ENCODE data around the gene BRD7.

The BRD7 gene

DNA sequence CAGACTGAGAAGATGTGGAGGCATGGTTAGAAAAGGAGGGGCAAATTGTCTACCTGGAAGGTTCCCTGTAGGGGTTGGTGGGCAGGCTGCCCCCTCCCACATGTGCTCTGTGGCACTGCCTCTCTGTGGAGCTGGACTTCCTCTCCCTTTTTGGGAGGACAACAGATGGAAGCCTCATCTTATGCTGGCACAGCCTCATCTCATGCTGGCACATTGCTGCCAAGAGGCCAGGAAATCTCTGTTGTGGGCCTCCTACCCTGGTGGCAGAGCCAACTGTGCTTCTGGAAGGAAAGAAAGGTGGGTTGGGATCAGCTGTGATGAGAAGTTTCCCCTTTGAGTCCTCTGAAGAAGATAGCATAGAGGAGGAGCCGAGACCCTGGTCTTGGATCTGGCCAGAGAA is 19.7 kb upstream of the BRD7 start:
- DNase-seq = no peak

DNA sequence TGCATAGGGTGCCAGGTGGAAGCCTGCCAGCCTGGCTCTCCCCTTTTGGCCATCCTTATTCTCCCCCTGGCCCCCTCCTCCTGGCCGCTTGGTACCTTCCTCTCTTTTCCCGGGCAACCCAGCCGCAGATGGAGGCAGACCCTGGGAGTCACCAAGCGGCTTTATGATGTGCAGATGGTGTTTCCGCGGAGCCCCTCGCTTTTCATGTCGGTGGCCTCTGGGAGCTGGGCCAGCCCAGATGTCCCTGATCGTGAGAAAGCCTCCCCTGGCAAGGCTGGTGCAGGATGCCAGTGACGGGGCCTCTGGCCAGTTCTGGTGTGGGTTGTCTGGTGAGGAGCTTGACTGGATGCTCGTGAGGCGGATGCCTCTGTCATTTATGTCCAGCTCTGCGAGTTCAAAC is 18.0 kb upstream of the BRD7 start:
- DNase-seq = no peak

DNA sequence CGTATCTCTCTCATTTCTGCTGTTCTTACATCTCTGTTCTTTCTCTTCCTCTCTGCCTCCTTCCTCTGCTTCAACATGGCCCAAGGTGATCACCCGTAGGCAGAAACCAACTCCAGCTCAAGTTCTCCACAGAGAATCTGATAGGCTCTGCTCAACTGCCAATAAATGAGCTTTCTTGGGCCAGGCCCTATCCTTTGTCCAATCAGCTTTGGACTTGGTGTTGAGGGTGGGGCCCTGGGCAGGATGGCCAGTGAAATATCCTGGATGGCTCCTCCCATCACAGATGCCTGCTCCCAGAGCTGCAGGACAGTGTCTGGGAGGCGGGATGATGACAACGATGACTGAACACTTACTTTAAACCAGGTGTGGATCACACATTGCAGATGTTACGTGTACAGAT is 17.4 kb upstream of the BRD7 start:
- no peak for DNase-seq

DNA sequence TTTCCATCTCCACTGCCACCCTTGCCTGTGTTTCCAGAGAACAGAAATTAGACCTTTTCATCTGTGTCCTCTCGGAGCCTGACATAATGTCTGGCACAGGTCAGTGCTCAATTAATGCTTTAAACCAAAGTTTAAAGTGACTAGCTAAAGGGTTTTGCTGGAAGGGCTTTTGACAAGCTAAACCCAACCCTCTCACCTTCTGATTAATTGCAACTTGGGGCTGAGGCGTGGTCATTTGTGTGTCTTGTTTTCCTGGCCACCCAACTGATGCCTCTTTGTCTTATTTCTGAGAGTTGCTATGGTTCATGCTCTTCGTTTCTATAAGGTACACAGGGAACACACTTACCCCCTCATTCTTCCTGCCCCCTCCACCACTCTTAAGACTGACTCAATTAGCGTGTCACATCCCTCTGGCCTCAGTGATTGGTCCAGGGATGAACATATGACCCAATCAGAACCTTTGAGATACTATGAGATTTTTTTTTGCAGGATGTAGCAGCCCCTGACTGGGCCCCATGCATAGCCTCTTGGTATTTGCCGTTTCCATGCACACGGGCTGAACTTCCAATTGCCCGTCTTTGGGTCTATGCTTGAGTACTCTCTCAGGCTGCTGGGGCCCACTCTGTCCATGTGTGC is 15.8 kb upstream of the BRD7 start:
- DNase-seq = no peak

DNA sequence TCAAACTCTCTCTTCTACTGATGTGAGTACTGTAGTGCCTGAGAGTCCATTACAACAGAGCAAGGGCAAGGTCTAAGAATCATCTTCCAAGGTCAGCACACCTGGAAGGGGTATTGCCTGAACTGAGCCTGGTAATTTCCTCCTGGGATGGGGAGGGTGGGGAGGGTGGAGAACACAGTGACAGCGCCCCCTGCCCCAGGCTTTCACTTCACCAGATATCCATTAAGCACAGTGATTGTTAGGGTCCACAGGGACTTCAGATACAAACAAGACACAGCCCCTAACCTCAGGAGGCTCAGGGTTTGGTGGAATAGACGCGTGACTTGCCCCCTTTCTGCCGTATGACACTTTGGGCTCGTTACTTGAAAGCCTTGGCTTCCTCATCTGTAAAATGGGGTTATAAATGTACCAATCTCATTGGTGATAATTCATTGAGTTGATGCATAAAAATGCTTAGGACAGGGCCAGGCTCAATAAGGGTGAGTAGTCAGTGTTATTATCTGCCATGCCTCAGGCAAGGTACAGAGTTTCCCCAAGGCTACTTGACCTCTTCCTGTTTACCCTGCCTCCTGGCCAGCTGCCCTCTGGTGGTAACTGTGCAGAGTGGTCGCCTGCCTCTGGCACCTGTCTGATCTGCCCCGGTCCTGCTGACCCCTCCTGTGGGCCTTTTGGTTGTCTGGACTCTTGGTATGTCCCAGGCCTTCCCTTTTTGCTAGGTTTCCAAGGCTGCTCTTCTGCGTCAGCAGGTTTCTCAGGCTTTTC is 13.1 kb upstream of the BRD7 start:
- no peak for DNase-seq

DNA sequence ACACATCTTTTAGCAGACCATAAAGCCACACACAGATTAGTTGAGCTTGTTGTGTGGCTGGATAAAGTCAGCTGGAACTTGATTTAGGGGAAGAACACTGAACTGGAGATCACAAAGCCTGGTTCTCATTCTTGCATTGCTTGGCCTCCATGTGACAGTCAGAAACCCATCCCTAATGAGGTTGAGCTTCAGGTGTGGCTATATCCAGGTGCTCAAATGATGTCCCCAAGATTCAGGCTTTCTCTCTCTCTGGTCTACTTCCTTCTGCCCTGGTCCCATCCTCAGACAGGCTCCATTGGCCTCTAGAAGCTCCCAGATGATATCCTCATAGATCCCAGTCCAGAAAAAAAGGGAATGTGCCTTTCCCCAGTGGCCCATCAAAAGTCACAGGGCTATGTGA is 9.6 kb upstream of the BRD7 start:
- DNase-seq = no peak

DNA sequence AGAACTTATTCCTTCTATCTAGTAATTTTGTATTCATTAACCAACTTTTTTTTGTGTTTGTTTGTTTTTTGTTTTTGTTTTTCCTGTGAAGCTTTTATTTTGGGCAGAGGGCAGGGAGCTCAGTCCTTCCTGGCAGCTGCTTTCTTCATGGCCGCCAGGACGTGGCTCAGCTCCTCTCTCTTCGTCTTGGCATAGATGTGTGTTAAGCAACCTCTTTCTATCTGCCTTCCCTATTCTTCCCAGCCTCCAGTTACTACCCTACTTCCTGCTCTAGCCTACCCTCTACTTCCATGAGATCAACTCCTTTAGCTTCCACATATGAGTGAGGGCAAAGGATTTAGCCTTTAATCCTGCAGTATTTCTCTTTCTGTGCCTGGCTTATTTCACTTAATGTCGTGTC is 8.2 kb upstream of the BRD7 start:
- DNase-seq = no peak

DNA sequence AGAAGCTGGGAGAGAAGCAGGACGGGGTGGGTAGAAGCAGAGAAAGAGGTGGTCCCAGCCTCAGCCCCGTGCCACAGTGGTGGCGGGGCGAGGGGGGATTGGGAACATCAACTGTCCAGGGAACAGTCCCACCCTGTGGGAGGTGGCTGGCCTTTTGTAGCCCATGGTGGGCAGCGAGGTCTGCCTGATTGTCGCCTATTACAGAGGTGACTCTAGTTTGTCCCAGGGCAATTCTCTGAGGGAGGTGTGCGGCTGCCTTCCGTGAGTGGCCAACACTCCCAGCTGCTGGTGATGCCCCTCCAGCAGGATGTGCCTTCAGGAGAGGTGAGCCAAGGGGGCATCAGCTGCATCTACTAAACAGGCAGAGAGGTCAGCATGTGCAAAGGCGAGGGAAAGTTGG is 5.0 kb upstream of the BRD7 start:
- DNase-seq = no peak

DNA sequence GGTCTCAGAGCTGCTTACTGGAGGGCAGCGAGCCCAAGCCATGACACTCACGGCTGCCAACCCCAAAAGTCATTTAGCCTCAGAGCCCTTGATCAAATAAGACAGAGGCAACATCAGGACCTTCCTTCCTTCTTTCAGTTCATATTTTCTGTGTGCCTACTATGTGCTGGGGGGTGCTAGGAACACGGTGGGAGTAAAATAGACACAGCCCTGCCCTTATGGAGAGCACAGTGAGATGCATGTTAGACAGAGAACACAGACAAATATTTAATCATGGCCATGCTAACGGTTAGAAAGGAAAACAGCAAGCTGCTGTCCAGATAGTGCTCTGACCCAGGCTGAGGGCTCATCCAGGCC is 4.5 kb upstream of the BRD7 start:
- DNase-seq = no peak

DNA sequence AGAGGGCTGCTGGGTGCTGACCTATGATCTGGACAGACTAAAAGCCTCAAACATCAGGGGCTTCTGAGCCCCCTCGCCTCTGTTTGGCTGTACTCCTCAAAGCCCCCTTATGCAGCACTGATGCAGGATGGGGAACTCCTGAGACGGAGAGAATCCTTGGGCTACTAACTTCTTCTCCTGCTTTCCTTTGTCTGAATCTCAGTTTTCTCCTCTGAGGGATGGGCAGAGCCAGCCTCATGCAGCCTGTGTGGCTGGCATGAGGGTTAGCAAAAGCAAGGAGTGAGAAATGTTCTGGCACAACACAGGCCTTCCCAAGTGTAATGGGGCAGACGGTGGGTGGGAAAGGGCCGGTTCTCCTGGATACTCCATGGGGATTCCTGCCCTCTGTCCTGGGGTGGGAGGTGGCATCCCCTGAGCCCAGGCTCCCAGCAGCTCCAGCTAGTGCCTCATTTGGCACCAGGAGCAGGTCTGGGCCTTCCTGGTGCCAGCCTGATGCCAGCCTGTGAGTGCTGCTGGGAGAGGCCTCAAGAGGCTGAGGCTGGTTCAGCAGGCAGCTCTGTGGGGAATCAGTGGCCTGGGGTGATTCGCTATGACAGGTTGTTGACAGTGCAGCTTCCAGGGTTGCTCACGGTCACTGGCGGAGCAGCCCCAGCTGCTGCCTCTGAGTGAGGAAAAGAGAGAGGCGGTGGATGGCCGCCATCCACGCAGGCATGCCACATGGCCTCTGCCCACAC is 4.0 kb upstream of the BRD7 start:
- DNase-seq = no peak

DNA sequence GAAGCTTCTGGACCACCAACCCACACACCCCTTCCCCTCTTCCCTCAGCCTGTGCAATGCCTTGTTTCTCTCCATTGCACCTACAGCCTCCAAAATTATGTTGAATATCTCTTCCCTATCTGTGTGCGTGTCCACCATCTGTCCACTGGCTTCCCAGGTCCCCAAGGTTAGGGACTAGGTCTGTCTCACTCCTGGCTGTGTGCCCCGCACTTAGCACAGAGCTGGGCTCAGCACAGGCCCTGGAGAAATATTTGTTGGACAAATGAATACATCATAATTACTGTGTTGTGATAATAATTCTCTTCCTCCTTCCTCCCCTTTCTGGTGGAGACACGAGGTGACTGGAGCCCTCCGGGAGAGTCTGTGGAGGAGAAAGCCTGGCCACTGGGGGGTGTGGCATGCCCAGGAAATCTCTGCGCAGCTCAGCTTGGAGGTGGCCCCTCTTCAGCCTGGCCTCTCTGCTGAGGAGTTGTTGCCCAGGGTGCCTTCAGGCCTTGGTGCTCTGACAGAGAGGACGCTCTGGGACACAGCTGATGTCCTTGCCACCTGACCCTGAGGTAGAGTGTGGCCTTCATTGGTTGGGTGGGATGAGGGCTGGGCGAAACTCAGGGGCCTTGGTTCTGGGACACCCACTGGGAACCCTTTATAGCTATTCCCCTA is 3.3 kb upstream of the BRD7 start:
- no peak for DNase-seq

DNA sequence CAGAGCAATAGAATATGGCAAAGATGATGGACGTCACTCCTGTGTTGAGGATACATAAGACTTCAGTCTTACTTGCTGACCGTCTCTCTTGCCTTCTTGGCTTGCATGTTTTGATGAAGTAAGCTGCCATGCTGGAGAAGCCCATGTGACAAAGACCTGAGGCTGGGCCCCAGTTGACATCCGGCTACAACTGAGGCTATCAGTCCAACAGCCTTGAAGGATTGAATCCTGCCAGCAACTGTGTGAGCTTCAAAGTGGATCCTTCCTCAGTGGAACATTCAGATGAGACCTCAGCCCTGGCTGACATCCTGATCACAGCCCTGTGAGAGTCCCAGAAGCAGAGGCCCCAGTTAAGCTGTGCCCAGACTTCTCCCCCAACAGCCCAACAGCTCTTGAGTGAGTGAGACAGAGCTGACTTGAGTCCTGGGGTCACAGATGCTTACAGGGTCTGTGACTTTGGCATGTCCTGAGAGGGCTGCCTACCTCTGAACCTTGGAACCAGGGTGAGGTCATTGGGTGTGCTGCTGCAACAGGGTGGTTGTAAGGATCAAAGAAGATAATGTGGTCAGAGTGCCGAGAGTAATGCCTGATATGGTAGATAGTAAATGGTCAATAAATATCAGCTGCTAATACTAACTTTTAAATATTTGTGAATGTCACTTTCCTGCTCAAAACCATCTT is 2.4 kb upstream of the BRD7 start:
- DNase-seq = no peak

DNA sequence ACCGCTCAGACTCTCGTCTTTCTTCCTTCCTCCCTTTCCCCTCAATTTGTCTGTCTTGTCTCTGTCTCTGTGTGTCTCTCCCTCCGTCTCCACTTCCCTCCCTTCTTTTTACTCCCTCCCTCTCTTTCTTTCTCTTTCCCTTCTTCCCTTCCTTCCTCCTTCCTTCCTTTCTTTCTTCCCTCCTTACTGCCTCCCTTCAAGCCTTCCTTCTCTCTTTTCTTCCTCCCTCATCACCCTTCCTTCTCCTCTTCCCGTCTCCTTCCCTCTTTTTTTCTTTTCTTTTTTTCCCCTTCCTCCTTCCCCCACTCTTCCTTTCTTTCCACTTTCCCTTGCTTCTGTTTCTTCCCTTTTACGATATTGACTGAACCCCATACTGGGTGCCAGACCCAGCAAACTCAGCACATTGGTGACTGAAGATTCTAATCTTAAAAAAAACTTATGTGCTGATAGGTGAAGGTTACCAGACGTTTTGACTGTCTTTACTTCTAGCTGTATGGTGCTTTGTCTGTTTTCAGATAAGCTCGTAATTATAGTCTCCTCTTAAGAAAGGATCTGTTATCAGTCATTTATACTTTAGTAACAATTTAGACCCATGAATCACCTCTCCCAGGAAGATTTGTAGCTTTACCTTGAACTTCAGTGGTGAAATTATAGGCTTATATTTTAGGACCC is 481 bp upstream of the BRD7 start:
- no peak for DNase-seq

DNA sequence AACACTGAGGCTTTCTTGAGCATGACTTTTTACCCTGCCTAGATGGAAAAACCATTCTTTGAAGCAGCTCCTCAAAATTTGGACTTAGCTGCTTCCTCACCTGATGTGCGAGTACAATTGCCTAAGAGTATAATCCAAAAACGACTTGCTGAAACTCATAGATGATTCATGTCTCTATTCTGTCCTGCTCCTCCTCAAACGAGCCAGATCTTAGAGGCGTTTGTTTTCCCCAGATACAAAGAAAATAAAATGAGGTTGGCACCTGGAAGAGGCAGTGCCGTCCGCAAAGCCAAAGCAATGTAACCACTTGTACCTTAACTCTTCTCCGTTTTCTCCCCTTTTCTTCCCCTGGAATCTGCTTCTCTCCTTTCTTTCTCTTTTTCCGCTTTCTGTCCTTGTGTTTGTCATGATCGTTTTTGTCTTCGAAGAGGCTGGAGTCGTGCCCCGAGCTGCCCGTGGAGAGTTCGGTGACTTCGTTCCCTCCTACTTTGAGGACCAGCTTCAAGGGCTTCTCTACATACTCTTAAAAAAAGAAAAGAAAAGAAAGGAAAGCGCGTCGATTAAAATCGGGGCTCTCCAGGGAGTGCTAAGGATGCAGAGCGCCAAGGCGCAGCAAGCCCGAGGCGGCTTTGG is 895 bp downstream of the BRD7 start:
- DNase-seq = no peak

DNA sequence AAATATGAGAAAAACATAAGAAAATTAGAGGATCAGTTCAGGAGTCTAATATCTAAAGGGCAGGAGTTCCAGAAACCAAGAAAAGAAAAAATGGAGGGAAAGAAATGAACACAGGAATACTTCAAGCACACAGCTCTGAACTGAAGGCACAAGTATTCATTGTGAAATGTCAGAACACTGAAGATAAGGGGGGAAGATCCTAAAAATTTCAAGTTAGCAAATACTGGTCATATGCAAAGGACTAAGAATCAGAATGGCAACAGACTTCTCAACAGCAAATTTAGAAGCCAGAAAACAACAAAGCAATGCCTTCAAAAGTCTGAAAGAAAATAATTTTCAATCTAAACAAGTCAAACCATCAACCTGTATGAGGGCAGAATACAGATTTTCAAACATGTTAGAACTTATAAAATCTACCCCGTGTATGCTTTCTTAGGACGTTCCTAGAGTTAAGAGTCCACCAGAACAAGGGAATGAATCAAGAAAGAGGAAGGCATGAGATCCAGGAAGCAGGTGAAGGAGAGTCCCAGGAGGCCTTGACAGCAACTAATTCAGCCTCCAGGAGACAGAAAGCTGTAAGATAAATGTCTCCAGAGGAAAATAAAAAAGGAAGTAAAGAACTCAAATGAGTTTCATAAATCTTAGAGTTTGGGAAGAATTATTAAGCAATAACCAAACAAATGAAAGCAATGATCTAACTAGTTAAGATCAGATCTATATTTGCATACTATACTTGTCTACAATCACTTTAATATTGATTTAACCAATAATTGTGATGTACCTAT is 2.8 kb downstream of the BRD7 start:
- DNase-seq = no peak

DNA sequence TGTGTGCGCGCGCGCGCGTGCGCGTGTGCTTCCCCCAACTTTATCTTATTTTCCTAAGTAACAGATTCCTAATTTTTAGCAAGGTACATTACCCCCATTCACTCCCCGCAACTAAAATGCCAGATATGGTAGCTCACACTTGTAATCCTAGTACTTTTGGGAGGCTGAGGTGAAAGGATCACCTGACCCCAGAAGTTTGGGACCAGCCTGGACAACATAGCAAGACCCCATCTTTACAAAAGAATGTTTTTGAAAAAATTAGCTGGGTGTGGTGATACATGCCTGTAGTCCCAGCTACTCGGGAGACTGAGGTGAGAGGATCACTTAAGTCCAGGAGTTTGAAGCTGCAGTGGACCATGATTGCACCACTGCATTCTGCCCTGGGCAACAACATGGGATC is 5.1 kb downstream of the BRD7 start:
- no peak for DNase-seq

DNA sequence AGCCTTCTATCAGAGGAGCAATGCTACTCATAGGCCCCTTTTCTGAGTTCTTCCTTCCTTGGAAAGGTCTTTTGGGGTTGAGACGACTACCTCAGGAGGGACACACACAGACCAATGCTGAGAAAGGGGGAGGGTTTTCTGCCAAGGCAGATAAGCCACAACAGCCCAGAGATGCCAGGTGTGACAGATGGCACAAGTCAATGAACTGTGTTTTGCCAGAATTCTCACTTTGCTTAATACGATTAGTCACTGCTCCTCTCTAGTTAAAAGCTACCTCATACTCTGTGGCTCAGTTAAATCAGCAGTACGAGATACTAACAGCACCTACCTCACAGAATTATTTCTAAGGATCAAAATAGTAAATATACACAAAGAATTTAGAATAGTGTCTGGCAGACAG is 8.0 kb downstream of the BRD7 start:
- DNase-seq = no peak

DNA sequence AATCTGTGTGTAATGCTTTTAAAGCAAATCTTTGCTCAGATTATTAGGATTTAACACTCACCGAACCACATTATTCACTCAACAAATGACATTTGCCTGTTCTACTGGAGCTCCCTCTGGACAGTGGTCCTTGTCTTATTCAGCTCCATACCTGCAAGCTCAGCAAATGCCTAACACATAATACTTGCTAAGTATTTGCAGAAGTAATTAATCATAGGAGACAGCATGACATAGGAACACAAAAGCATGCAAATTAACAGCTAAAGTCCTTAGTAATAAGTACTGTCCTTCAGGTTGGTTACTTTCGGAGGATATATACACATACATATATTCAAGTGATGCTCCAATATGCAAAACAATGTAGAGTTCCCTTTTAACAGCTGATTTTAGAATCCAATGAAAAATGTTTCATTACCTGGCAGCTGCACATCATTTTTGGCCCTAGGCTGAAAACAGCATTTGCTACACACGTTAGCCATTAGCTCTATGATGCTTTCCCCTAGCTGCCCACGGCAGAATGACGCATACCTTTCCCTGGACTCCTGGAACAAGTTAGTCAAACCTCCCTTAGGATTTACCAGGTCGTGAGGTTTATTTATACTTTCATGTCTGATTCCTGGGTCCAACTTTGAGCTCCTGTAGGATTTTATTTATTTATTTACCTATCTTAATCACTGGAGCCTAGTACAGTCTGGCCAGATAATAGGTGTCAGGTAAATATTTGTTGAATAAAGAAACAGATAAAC is 8.6 kb downstream of the BRD7 start:
- DNase-seq = no peak

DNA sequence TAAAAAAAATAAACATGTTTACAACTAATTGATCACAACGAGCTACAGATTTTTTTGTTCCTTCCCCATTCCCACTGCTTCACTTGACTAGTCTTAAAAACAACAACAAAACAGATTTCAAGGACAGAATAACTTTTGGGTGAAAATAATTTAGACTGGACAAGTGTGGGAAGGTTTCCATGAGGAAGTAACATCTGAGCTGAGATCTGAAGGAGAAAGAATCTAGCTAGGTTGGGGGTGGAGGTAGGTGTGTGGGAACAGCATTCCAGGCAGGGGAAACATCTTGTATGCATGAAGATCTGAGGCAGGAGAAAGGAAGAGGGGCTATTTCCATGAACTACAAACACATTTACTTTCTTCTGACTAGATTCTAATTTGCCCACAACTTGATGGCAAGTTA is 9.2 kb downstream of the BRD7 start:
- DNase-seq = no peak

DNA sequence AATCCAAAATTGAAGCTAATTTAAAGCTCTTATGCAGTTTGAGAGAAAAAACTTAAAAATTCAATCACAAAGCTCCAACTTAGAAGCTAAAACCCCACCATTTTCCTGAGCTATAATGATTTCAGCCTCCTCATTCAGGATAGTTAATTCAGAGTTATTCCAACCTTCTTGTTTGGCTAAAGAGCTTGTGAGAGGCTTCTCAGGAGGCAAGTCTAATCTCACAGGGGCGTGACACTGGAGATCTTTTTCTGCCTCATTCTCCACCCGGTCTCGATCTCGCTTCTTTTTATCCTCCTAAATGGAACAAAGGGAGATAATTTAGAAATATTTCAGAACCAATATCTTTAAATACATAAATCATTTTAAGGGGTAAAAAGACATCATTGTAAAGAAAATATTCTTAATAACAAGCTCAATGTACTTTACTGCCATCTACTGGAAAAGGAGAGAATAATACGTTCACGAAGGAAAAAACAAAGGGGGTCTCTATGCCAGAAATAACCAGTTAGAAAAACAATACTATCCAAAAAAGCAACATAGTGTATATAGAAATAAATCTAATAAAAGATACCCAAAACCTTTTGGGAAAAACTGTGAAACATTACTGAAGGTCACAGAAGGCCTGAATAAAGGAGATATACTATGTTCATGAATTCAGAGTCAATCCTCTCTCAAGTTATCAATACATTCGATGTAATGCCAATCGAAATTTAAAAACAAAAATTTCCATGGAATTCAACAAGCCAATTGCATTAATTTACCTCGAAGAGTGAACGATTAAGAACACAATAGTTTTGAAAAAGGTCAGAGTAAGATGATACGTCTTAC is 13.9 kb downstream of the BRD7 start:
- DNase-seq = no peak
